HG02884 (cell line): Measurements from ENCODE around the gene TMEM106B.

Source experiments
- ATAC-seq: cut with Tn5 transposase; IDR thresholded peaks from one replicate; pipeline ENCODE4 v1.9.1; 2021; ENCODE audit warnings: mild to moderate bottlenecking, moderate library complexity; ENCODE audit not compliant: unreplicated experiment

Gene TMEM106B

DNA sequence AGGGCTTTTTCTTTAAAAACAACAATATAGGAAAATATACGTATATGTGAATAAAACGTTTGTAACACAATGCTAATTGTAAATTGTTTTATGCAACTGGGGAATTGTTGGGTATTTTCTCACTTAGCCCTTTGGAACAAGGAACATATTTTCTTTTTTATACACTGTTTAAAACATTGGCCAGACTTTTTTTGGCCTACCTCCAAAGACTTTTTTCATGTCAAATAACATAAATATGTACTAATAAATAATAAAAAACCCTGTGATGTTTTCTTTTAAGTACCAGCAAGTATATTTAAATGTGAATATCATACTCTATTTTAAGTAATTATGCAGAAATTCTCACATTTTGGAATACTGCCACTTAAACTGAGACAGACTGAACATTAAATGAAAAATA lies 15.7 kb downstream of the TMEM106B start:
- ATAC-seq, result no peak

- ATAC-seq, result no peak
Measured at GRCh38 chr7:12228024-12228423, 16.9 kb downstream of the TMEM106B start.

DNA sequence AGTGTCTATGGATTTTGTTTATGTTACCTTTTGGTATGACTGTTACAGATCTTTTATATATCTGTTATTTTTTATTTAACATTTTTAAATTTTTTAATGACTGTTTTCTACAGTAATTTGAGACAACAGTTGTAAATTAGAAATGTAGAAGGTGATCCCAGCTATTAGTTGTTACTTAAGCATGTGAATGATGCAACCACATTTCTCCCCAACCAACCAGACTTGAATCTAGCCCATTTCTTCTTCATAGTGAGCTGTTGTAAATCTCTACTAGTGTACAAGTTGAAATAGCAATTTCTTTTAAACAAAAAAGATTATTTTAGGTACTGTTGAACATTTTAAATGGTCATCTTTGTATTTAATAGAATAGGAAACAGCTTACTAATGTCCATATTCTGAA lies 18.0 kb downstream of the TMEM106B start:
- no peak for ATAC-seq

DNA sequence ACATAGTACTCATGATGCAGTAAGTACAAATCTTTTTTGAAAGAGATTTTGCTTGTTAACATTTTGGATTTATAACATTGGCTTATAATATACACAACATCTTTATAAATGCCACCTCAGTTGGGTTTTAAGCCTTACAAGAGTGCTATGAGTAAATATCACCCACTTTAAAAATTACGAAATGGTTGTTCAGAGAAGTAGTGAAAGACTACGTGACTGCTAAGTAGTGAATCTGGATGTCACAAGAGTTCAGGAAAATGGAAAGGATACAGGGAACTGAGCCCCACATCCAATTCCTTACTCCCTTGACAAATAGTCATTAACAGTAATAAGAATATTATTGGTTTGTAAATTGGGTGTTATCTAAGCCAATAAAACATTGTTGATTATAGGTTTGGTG lies 20.0 kb downstream of the TMEM106B start:
- ATAC-seq, result no peak

DNA sequence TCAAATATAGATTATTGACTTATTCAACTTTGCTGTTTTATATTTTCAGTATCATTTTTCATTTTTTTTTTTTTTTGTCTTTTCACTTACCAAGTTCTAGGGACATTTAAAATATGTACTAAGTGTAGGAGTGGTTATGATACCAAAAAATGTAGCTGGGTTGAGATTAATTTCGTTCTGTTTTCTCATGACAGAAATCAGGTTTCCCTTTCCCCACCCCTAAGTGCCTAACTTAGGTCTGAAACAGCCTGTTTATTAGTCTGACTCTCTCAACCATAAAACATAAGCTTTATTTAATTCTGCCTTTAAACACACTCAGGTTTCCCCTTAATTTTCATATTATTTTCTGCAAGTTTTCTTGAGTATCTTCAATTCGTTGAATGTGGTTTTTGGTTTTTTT lies 22.1 kb downstream of the TMEM106B start:
- peak; percentile 75 for ATAC-seq

- no peak for ATAC-seq
Measured at GRCh38 chr7:12234334-12234865, 23.3 kb downstream of the TMEM106B start.

GRCh38 chr7:12235970-12236369 lies 24.9 kb downstream of the TMEM106B start:
- no peak for ATAC-seq

DNA sequence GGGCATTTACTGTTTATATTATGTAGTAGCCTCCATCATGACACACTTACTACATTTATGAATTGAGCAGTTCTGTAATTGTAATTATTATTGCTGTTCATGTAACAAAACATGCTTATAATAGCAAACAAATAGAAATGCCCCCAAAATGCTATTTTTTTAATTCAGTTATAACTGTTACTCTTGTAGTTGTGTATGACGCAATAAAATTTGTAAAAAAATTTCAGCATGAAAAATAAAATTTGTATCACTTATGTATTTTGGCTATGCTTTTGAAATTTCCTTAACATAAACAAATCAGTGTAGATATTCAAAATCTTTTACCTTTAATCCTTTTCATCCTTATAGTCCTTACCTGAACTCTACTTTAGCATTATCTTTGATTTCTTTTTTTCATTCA lies 25.9 kb downstream of the TMEM106B start:
- ATAC-seq, result no peak

GRCh38 chr7:12239806-12240205 lies 28.7 kb downstream of the TMEM106B start:
- ATAC-seq, result no peak

- peak; percentile 51 for ATAC-seq
Measured at GRCh38 chr7:12244129-12244528, 33.0 kb downstream of the TMEM106B start.

- no peak for ATAC-seq
Measured at GRCh38 chr7:12244694-12245093, 33.6 kb downstream of the TMEM106B start.

- ATAC-seq, result no peak
Measured at GRCh38 chr7:12249706-12250105, 38.6 kb downstream of the TMEM106B start.

DNA sequence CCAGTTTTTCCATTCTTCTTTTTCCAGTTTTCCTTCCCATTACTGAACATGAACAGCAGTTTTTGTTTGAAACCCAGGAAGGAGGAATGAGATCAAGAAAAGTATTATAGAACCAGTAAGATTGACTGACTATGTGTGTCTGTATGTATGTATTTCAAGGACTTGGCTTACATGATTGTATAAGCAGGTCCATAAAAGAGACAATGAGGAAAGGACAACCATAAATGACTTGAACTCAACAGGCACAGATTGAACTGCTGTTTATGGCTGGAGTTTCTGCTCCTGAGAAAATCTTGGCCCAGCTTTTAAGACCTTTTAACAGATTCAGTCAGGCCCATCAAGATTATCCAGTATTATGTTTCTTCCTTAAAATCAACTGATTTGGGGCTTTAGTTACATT lies 39.1 kb downstream of the TMEM106B start:
- no peak for ATAC-seq

DNA sequence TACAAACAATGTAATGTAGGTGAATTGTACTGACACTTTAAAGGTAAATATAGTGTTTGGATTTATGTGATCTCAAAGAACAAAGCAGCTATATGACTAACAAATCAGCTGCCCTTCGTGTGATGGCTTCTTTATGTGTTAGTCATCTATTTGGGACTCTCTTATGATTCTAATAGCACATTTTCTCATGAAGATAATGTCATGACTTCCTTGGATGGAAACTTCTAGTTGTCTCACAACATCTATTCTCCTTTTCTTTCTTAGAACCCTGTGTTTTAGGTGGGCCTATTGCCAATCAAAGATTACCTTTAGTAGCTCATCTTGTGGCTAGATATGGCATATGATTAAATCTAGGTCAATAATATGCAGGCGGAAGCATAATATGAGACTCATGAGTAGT lies 45.0 kb downstream of the TMEM106B start:
- ATAC-seq, result no peak

DNA sequence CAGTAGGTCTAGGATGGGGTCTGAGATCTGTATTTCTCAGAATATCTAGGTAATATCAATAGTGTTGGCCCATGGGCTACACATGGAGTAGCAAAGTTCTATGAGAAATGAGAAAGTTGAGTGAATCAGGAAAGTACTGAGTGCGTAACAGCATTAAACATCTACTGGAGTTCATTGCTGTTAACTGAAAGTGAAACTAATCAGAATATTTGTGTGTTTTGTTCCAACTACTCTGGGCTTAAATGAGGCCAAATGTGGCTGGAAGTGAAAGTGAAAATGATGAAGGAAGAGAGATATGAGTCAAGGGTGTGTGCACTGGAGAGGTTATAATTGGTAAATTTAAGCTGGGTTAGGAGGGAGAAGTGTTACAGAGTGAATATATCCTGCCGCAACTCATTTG lies 46.5 kb downstream of the TMEM106B start:
- peak; percentile 100 for ATAC-seq

GRCh38 chr7:12258074-12258473 lies 47.0 kb downstream of the TMEM106B start:
- ATAC-seq, result no peak

- ATAC-seq, result no peak
Measured at GRCh38 chr7:12267542-12267941, 56.4 kb downstream of the TMEM106B start.

DNA sequence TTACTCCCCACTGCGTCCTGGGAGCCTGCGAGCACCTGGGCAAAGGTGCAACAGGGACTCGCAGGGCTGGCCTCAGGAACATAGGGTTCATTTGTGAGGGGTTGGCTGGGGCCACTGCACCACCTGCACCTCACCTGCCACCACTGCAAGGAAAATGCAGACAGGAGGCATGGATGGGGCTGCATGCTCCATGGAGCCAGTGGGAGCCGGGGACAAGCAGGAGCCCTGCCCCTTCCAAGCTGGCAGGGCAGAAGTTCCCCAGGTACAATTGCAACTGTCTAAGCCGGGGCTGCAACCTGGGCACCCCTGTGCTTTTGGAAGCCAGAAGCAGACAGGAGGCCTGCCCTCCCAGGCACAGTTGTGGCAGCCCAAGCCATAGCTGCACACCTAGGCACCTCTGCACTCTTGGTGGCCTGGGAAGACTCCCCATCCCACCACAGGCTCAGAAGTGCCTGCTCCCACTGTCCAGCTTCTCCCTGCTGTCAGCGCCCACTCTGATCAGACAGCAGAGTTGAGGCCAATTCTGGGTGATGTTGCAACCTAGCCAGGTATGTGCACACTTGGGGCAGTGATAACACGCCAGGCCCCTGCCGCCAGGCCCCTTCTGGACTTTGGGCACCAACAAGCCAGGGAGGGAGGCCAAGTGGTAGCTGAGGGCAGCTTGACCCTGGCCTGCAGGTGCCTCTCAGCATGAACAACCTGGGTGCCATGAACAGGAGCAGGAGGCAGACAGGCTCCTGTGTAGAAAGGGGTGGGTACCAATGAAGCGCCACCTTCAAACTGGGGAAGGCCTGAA lies 58.2 kb downstream of the TMEM106B start:
- ATAC-seq, result no peak

DNA sequence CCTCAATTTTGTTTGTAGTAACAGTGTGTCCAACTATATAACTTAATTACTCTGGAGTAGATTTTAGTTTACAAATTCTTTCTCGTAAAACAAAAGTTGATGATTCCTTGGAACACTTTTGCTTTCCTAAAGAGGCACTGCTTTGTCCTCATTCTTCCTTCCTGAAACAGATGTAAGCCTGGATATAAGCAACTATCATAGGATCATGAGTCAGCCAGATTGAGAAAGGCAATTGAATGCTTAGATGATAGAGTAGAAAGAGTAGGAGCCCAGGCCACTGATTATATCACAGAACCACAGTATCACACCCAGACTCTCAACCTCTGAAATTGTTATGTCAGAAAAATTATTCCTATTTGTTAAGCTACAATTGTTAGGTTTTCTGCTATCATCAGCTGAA lies 69.9 kb downstream of the TMEM106B start:
- no peak for ATAC-seq

- ATAC-seq, result no peak
Measured at GRCh38 chr7:12287901-12288300, 76.8 kb downstream of the TMEM106B start.

DNA sequence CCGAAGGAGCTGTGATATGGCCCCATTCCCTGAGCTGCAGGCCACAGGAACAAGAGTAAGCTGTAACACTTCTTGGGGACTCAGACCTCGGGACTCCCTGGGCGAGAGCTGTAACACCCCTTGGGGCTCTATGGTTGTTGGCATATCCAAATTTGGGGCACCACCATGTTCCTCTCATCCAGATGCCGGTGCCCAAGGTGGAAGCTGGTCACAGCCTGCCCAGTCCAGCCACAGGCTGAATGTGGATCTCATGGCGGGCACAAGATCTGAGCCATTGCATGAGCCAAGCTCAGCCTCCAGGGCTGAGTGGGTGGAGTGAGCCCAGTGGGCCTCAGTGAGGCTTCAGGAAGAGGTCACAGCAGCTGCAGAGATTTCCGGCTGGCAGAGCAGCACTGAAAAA lies 78.9 kb downstream of the TMEM106B start:
- ATAC-seq, result no peak

- no peak for ATAC-seq
Measured at GRCh38 chr7:12290761-12291160, 79.7 kb downstream of the TMEM106B start.

- no peak for ATAC-seq
Measured at GRCh38 chr7:12291870-12292269, 80.8 kb downstream of the TMEM106B start.
